Neural cell (in vitro differentiated cells): ENCODE measurements around the gene ZNF407. TPM values are rescaled to one million over a fixed set of nuclear protein-coding genes. Genes with fewer than 3 reads are reported as not detected.

Experiments
- H2AFZ ChIP-seq: fragments of 200-600, 300-800 bp; sonication (generic), shearing (Covaris generic); 2 replicates; pipeline ENCODE4 v1.6.0; 2014; ENCODE audit warnings: low read depth, mild to moderate bottlenecking, antibody characterized with exemption, low read length, moderate library complexity
- H3F3A ChIP-seq: fragments of 200-600 bp; shearing (Covaris generic); 2 replicates; pipeline ENCODE4 v1.6.1; 2016; ENCODE audit warnings: mild to moderate bottlenecking, moderate library complexity, mixed read lengths, antibody characterized with exemption, low read length; ENCODE audit not compliant: insufficient read depth, poor library complexity, severe bottlenecking
- H3K27ac ChIP-seq: fragments of 200-600, 300-800 bp; sonication (generic), shearing (Covaris generic); 2 replicates; pipeline ENCODE4 v1.5.1; 2014; ENCODE audit warnings: mild to moderate bottlenecking, low read length, moderate library complexity
- H3K27me3 ChIP-seq: fragments of 300-800, 200-600 bp; sonication (generic), shearing (Covaris generic); 2 replicates; pipeline ENCODE4 v1.6.0; 2014; ENCODE audit warnings: mild to moderate bottlenecking, low read depth, low read length, moderate library complexity; ENCODE audit not compliant: insufficient read depth
- H3K36me3 ChIP-seq: fragments of 300-800, 200-600 bp; sonication (generic), shearing (Covaris generic); 2 replicates; pipeline ENCODE4 v1.5.1; 2014; ENCODE audit warnings: mild to moderate bottlenecking, antibody characterized with exemption, low read length, moderate library complexity; ENCODE audit not compliant: insufficient read depth
- H3K4me2 ChIP-seq: fragments of 300-800, 200-600 bp; sonication (generic), shearing (Covaris generic); 2 replicates; pipeline ENCODE4 v1.6.0; 2014; ENCODE audit warnings: mild to moderate bottlenecking, low read length
- H3K4me3 ChIP-seq: fragments of 300-800, 200-600 bp; sonication (generic), shearing (Covaris generic); 2 replicates; pipeline ENCODE4 v1.5.1; 2014; ENCODE audit warnings: mild to moderate bottlenecking, low read length, moderate library complexity
- H3K79me2 ChIP-seq: fragments of 200-600 bp; shearing (Covaris generic); replicated peaks from 2 replicates; pipeline ENCODE4 v1.6.0; 2014; ENCODE audit warnings: mild to moderate bottlenecking, low read length, moderate library complexity; ENCODE audit not compliant: insufficient read depth
- H3K9ac ChIP-seq: fragments of 300-800, 200-600 bp; sonication (generic), shearing (Covaris generic); 2 replicates; pipeline ENCODE4 v1.6.1; 2016; ENCODE audit warnings: mild to moderate bottlenecking, low read length, mixed read lengths
- H3K9me2 ChIP-seq: fragments of 200-600 bp; shearing (Covaris generic); 2 replicates; pipeline ENCODE4 v1.6.1; 2016; ENCODE audit warnings: mild to moderate bottlenecking, low read length, mixed read lengths; ENCODE audit not compliant: insufficient read depth
- H3K9me3 ChIP-seq: fragments of 200-600, 300-800 bp; sonication (generic), shearing (Covaris generic); 2 replicates; pipeline ENCODE4 v1.6.1; 2016; ENCODE audit warnings: mild to moderate bottlenecking, mixed run types, low read length, moderate library complexity, mixed read lengths
- H4K20me1 ChIP-seq: fragments of 200-600 bp; shearing (Covaris generic); 2 replicates; pipeline ENCODE4 v1.6.1; 2016; ENCODE audit warnings: mild to moderate bottlenecking, mixed run types; ENCODE audit not compliant: insufficient read depth
- EP300 ChIP-seq: fragments of 450-650 bp; conservative IDR thresholded peaks from 2 replicates; pipeline ENCODE4 v1.6.1; 2014; ENCODE audit warnings: antibody characterized with exemption, mild to moderate bottlenecking, moderate library complexity; ENCODE audit not compliant: poor library complexity, severe bottlenecking
- EZH2 ChIP-seq: fragments of 200-600, 300-800 bp; shearing (Covaris generic), sonication (generic); IDR thresholded peaks from 2 replicates; pipeline ENCODE4 v1.6.1; 2014; ENCODE audit warnings: antibody characterized with exemption, low read length, borderline replicate concordance, mild to moderate bottlenecking; ENCODE audit not compliant: insufficient read depth, poor library complexity, severe bottlenecking
- MXI1 ChIP-seq: fragments of 450-650 bp; conservative IDR thresholded peaks from 2 replicates; pipeline ENCODE4 v1.6.1; 2014; ENCODE audit warnings: antibody characterized with exemption, mild to moderate bottlenecking; ENCODE audit not compliant: poor library complexity, severe bottlenecking
- POLR2AphosphoS5 ChIP-seq: IDR thresholded peaks from 2 replicates; pipeline ENCODE4 v1.6.1; 2012
- RAD21 ChIP-seq: fragments of 450-650 bp; conservative IDR thresholded peaks from 2 replicates; pipeline ENCODE4 v1.6.1; 2014; ENCODE audit warnings: antibody characterized with exemption, mild to moderate bottlenecking, moderate library complexity
- SMC3 ChIP-seq: fragments of 450-650 bp; conservative IDR thresholded peaks from 2 replicates; pipeline ENCODE4 v1.6.1; 2014; ENCODE audit warnings: antibody characterized with exemption, mild to moderate bottlenecking, moderate library complexity; ENCODE audit not compliant: poor library complexity
- TAF1 ChIP-seq: IDR thresholded peaks from 2 replicates; pipeline ENCODE4 v1.6.1; 2012; ENCODE audit warnings: low read depth
- polyA plus RNA-seq: library from polyadenylated mRNA; depleted of rRNA; stranded (reverse); fragments of >200 nt; gene quantifications from 2 replicates; pipeline ENCODE4 v1.2.3, GENCODE V29; 2014
- TF ChIP-seq, protein P1 (sequence below): fragments of 450-650 bp; IDR thresholded peaks from 2 replicates; pipeline ENCODE4 v1.5.1; 2014; ENCODE audit warnings: antibody characterized with exemption, mild to moderate bottlenecking, moderate library complexity; ENCODE audit not compliant: poor library complexity, severe bottlenecking
- TF ChIP-seq, protein P2 (sequence below): IDR thresholded peaks from 2 replicates; pipeline ENCODE4 v1.6.1; 2012; ENCODE audit warnings: borderline replicate concordance

ZNF407 gene
- polyA plus RNA-seq, 1 donor from 2014 or later = 2.9 TPM

DNA sequence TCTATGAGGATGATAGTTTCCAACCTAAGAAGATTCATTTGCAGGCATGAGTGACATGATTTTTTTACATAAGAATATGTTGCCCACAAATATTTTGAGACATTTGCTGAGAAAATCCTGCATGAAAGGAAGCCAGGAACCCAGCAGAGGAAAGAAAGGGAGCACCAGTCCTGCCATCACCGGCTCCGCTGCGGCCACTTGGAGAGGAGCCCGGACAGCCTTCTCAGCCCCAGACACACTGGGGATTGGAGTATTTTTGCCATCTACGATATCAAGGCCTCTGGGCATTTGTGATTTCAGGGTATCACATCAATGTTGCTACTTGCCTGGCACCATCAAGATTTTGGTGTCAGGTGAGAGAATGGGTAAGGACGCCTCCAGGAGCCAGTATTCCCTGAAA lies 383.0 kb downstream of the ZNF407 start:
- Histone ChIP-seq H3K9ac (no peak overlapping the region), H4K20me1 (no peaks in the 10 kb centered on the region), H3F3A (no peaks in the 10 kb centered on the region), H3K9me3 (no peaks in the 10 kb centered on the region), H3K4me3 (no peak overlapping the region), H2AFZ (no peak overlapping the region), H3K27ac (no peak overlapping the region), H3K36me3 (no peaks in the 10 kb centered on the region), H3K27me3 (no peaks in the 10 kb centered on the region), H3K79me2 (no peaks in the 10 kb centered on the region), H3K9me2 (no peaks in the 10 kb centered on the region), H3K4me2 (no peak overlapping the region)
- TF ChIP-seq, protein P1, sequence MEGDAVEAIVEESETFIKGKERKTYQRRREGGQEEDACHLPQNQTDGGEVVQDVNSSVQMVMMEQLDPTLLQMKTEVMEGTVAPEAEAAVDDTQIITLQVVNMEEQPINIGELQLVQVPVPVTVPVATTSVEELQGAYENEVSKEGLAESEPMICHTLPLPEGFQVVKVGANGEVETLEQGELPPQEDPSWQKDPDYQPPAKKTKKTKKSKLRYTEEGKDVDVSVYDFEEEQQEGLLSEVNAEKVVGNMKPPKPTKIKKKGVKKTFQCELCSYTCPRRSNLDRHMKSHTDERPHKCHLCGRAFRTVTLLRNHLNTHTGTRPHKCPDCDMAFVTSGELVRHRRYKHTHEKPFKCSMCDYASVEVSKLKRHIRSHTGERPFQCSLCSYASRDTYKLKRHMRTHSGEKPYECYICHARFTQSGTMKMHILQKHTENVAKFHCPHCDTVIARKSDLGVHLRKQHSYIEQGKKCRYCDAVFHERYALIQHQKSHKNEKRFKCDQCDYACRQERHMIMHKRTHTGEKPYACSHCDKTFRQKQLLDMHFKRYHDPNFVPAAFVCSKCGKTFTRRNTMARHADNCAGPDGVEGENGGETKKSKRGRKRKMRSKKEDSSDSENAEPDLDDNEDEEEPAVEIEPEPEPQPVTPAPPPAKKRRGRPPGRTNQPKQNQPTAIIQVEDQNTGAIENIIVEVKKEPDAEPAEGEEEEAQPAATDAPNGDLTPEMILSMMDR = no peak
- no peak for TF ChIP-seq EP300
- no peak for TF ChIP-seq SMC3
- TF ChIP-seq RAD21 = no peak
- TF ChIP-seq TAF1 = no peak
- TF ChIP-seq, protein P2, sequence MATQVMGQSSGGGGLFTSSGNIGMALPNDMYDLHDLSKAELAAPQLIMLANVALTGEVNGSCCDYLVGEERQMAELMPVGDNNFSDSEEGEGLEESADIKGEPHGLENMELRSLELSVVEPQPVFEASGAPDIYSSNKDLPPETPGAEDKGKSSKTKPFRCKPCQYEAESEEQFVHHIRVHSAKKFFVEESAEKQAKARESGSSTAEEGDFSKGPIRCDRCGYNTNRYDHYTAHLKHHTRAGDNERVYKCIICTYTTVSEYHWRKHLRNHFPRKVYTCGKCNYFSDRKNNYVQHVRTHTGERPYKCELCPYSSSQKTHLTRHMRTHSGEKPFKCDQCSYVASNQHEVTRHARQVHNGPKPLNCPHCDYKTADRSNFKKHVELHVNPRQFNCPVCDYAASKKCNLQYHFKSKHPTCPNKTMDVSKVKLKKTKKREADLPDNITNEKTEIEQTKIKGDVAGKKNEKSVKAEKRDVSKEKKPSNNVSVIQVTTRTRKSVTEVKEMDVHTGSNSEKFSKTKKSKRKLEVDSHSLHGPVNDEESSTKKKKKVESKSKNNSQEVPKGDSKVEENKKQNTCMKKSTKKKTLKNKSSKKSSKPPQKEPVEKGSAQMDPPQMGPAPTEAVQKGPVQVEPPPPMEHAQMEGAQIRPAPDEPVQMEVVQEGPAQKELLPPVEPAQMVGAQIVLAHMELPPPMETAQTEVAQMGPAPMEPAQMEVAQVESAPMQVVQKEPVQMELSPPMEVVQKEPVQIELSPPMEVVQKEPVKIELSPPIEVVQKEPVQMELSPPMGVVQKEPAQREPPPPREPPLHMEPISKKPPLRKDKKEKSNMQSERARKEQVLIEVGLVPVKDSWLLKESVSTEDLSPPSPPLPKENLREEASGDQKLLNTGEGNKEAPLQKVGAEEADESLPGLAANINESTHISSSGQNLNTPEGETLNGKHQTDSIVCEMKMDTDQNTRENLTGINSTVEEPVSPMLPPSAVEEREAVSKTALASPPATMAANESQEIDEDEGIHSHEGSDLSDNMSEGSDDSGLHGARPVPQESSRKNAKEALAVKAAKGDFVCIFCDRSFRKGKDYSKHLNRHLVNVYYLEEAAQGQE = no peak
- TF ChIP-seq EZH2 = no peak
- TF ChIP-seq POLR2AphosphoS5 = no peak

DNA sequence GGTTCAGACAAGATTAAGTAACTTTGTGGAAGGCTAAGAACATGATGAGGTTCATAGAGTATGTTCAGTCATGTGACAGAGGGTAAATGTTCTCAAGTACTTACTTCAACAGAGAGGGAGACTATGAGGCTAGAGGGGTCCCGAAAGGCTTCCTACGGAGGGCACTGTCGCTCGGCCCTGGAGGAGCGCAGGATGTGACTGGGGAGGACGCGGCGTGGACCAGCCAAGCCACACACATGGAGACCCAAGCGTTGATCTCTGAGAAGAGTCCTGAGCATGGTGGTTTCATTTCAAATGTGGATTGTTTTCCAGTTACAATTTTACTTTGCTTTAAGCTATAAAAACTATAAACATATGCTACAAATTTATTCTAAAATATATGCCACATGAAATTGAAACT lies 383.8 kb downstream of the ZNF407 start:
- Histone ChIP-seq H3K79me2 (no peaks in the 10 kb centered on the region), H3K4me2 (no peak overlapping the region)

More for the DNA sequence above, 383.8 kb downstream of the ZNF407 start:
- TF ChIP-seq POLR2AphosphoS5 (no peak), TAF1 (no peak), RAD21 (no peak), EZH2 (no peak), EP300 (no peak), SMC3 (no peak), MXI1 (no peak)
- TF ChIP-seq, protein P2 = no peak
- TF ChIP-seq, protein P1 = no peak
- H3K36me3 ChIP-seq = no peaks in the 10 kb centered on the region
- H3F3A ChIP-seq = no peaks in the 10 kb centered on the region
- H3K4me3 ChIP-seq = no peak overlapping the region
- no peak overlapping the region for H3K9ac ChIP-seq
- no peaks in the 10 kb centered on the region for H3K9me2 ChIP-seq
- no peak overlapping the region for H2AFZ ChIP-seq
- no peaks in the 10 kb centered on the region for H3K27me3 ChIP-seq
- H3K27ac ChIP-seq = no peak overlapping the region
- H3K9me3 ChIP-seq = no peaks in the 10 kb centered on the region
- H4K20me1 ChIP-seq = no peaks in the 10 kb centered on the region
